GM23248 (cell line): ENCODE results near the gene CLIP4. TPM values are rescaled to one million over a fixed set of nuclear protein-coding genes. Genes with fewer than 3 reads are reported as not detected.

Source experiments
- DNase-seq: peaks from one replicate; pipeline ENCODE4 v3.0.0-alpha.2; 2015
- H2AFZ ChIP-seq: fragments of 200-600 bp; sonication (generic); 2 replicates; pipeline ENCODE4 v1.6.1; 2016; ENCODE audit warnings: antibody characterized with exemption
- H3F3A ChIP-seq: fragments of 200-600 bp; sonication (generic); 2 replicates; pipeline ENCODE4 v1.6.1; 2016; ENCODE audit warnings: mild to moderate bottlenecking, antibody characterized with exemption, mixed run types; ENCODE audit not compliant: insufficient read depth
- H3K27ac ChIP-seq: fragments of 200-600 bp; sonication (generic); 2 replicates; pipeline ENCODE4 v1.5.1; 2016; ENCODE audit warnings: mild to moderate bottlenecking
- H3K27me3 ChIP-seq: fragments of 200-600 bp; sonication (generic); replicated peaks from 2 replicates; pipeline ENCODE4 v1.6.1; 2016; ENCODE audit warnings: mild to moderate bottlenecking; ENCODE audit not compliant: insufficient read depth
- H3K36me3 ChIP-seq: fragments of 200-600 bp; sonication (generic); 2 replicates; pipeline ENCODE4 v1.6.1; 2016; ENCODE audit warnings: low read depth, mild to moderate bottlenecking
- H3K4me1 ChIP-seq: fragments of 200-600 bp; sonication (generic); 2 replicates; pipeline ENCODE4 v1.6.1; 2016; ENCODE audit warnings: mild to moderate bottlenecking; ENCODE audit not compliant: insufficient read depth
- H3K4me2 ChIP-seq: fragments of 200-600 bp; sonication (generic); one replicate; pipeline ENCODE4 v1.6.1; 2016; ENCODE audit warnings: mild to moderate bottlenecking; ENCODE audit not compliant: unreplicated experiment
- H3K4me3 ChIP-seq: fragments of 200-600 bp; sonication (generic); 2 replicates; pipeline ENCODE4 v1.5.1; 2016; ENCODE audit warnings: mild to moderate bottlenecking
- H3K79me2 ChIP-seq: fragments of 200-600 bp; sonication (generic); 2 replicates; pipeline ENCODE4 v1.6.1; 2016; ENCODE audit warnings: mild to moderate bottlenecking; ENCODE audit not compliant: insufficient read depth
- H3K9ac ChIP-seq: fragments of 200-600 bp; sonication (generic); 2 replicates; pipeline ENCODE4 v1.6.1; 2016; ENCODE audit warnings: mild to moderate bottlenecking
- H3K9me2 ChIP-seq: fragments of 200-600 bp; sonication (generic); 2 replicates; pipeline ENCODE4 v1.6.1; 2016; ENCODE audit warnings: mixed run types, mild to moderate bottlenecking, moderate library complexity; ENCODE audit not compliant: insufficient read depth
- H3K9me3 ChIP-seq: fragments of 200-600 bp; sonication (generic); one replicate; pipeline ENCODE4 v1.6.1; 2017; ENCODE audit warnings: low read depth
- H4K20me1 ChIP-seq: fragments of 200-600 bp; sonication (generic); 2 replicates; pipeline ENCODE4 v1.6.0; 2016; ENCODE audit not compliant: insufficient read depth
- EZH2 ChIP-seq: fragments of 200-600 bp; sonication (generic); IDR thresholded peaks from 2 replicates; pipeline ENCODE4 v1.6.1; 2018; ENCODE audit warnings: antibody characterized with exemption, mild to moderate bottlenecking; ENCODE audit not compliant: insufficient read depth, poor library complexity, severe bottlenecking
- EZH2phosphoT487 ChIP-seq: fragments of 200-600 bp; sonication (generic); IDR thresholded peaks from 2 replicates; pipeline ENCODE4 v1.6.1; 2018; ENCODE audit warnings: antibody characterized with exemption, moderate library complexity, mild to moderate bottlenecking, low read depth; ENCODE audit not compliant: insufficient read depth
- WGBS, 2 experiments: methylation state at CpG; one replicate each; pipeline ENCODE4 v1.1.6; 2015 to 2017; ENCODE audit warnings: low lambda C conversion rate in 2 of 2, low coverage in 1 of 2; ENCODE audit errors: missing lambda C conversion rate in 2 of 2; 5-methylcytosine and 5-hydroxymethylcytosine counted together
- in situ Hi-C: fragments of 300-500 bp; cut with MboI; formaldehyde crosslinking; loops from 2 replicates; pipeline ENCODE4 v1.15.0; 2020
- polyA plus RNA-seq: library from polyadenylated mRNA; unstranded; fragments of >200 nt; fragmentation: Nextera tagmentation; extraction: Ambion mirVana; gene quantifications from 2 replicates; pipeline ENCODE4 v1.2.1, GENCODE V29; 2016
- total RNA-seq: library from RNA; depleted of rRNA; stranded (reverse); fragments of >200 nt; shearing (Covaris generic); gene quantifications from 2 replicates; pipeline ENCODE4 v1.2.3, GENCODE V29; 2014

Gene CLIP4
- total and polyA plus RNA-seq, 2 experiments from 2014 or later: 35.3 to 55.2 TPM

- Histone ChIP-seq H2AFZ (no peak overlapping the region), H3K36me3 (peaks cover 17% of the 10 kb centered on the region), H3K4me2 (no peak overlapping the region), H3K9me2 (no peaks in the 10 kb centered on the region), H3K9me3 (no peaks in the 10 kb centered on the region), H4K20me1 (no peaks in the 10 kb centered on the region), H3F3A (no peaks in the 10 kb centered on the region), H3K9ac (no peak overlapping the region), H3K4me1 (no peaks in the 10 kb centered on the region), H3K27ac (no peak overlapping the region), H3K27me3 (no peaks in the 10 kb centered on the region), H3K79me2 (peaks cover 14% of the 10 kb centered on the region), H3K4me3 (no peak overlapping the region)
- DNase-seq: no peak
- in situ Hi-C loops: no loop called here
- TF ChIP-seq EZH2 (no peak), EZH2phosphoT487 (no peak)
- 80 to 86% methylated on average over 3 of the region's 3 CpGs for whole genome bisulfite sequencing, 2 experiments
These were observed 31.0 kb downstream of the CLIP4 start for GRCh38 chr2:29146197-29146596.

GRCh38 chr2:29147963-29148362 is 32.7 kb downstream of the CLIP4 start:
- peaks cover 29% of the 10 kb centered on the region for H3K36me3 ChIP-seq

GRCh38 chr2:29154610-29155009 is 39.4 kb downstream of the CLIP4 start:
- Histone ChIP-seq H3K27me3 (no peaks in the 10 kb centered on the region), H3K27ac (no peak overlapping the region), H3K36me3 (peaks cover 72% of the 10 kb centered on the region), H3K4me2 (no peak overlapping the region), H4K20me1 (no peaks in the 10 kb centered on the region), H3K9ac (no peak overlapping the region), H3K79me2 (no peaks in the 10 kb centered on the region), H2AFZ (no peak overlapping the region), H3K4me1 (no peaks in the 10 kb centered on the region), H3K9me3 (no peaks in the 10 kb centered on the region), H3K9me2 (no peaks in the 10 kb centered on the region), H3K4me3 (no peak overlapping the region), H3F3A (no peaks in the 10 kb centered on the region)
- TF ChIP-seq EZH2phosphoT487 (no peak), EZH2 (no peak)
- DNase-seq: no peak
- in situ Hi-C loops: no loop called here
- 100% methylated on average over 2 of the region's 2 CpGs for WGBS, 2 experiments

More at GRCh38 chr2:29147963-29148362, 32.7 kb downstream of the CLIP4 start:
- Histone ChIP-seq H3K4me3 (no peak overlapping the region), H4K20me1 (no peaks in the 10 kb centered on the region), H3K4me1 (no peaks in the 10 kb centered on the region), H3F3A (no peaks in the 10 kb centered on the region), H2AFZ (no peak overlapping the region), H3K9ac (no peak overlapping the region), H3K27me3 (no peaks in the 10 kb centered on the region), H3K27ac (no peak overlapping the region), H3K79me2 (no peaks in the 10 kb centered on the region; the same call in 1 of the 2 replicates), H3K9me3 (no peaks in the 10 kb centered on the region), H3K9me2 (no peaks in the 10 kb centered on the region), H3K4me2 (no peak overlapping the region)
- in situ Hi-C loops: no loop called here
- DNase-seq: no peak
- 76 to 82% methylated on average over 3 of the region's 3 CpGs for WGBS, 2 experiments
- no peak for TF ChIP-seq EZH2phosphoT487
- TF ChIP-seq EZH2: no peak

GRCh38 chr2:29155578-29155977 is 40.4 kb downstream of the CLIP4 start:
- no peaks in the 10 kb centered on the region for H3K9me2 ChIP-seq
- H3K4me3 ChIP-seq: no peak overlapping the region
- H3K4me2 ChIP-seq: no peak overlapping the region
- no peak overlapping the region for H2AFZ ChIP-seq
- 89 to 90% methylated on average over 2 of the region's 2 CpGs for WGBS, 2 experiments
- no peak for DNase-seq
- in situ Hi-C loops: no loop called here
- no peak overlapping the region for H3K27ac ChIP-seq
- no peak overlapping the region for H3K9ac ChIP-seq
- TF ChIP-seq EZH2phosphoT487: no peak
- no peak for TF ChIP-seq EZH2
- no peaks in the 10 kb centered on the region for H3K4me1 ChIP-seq
- H3K36me3 ChIP-seq: peaks cover 79% of the 10 kb centered on the region
- H3K9me3 ChIP-seq: no peaks in the 10 kb centered on the region
- no peaks in the 10 kb centered on the region; the same call in 1 of the 2 replicates for H3F3A ChIP-seq
- H3K79me2 ChIP-seq: no peaks in the 10 kb centered on the region
- H4K20me1 ChIP-seq: no peaks in the 10 kb centered on the region
- no peaks in the 10 kb centered on the region for H3K27me3 ChIP-seq

GRCh38 chr2:29157131-29157530 is 41.9 kb downstream of the CLIP4 start:
- no peak for DNase-seq
- H3K4me2 ChIP-seq: no peak overlapping the region
- no peaks in the 10 kb centered on the region for H3K9me3 ChIP-seq
- no peaks in the 10 kb centered on the region for H3K9me2 ChIP-seq
- peaks cover 88% of the 10 kb centered on the region for H3K36me3 ChIP-seq
- H2AFZ ChIP-seq: no peak overlapping the region
- no peak overlapping the region for H3K27ac ChIP-seq
- 92 to 95% methylated on average over 4 of the region's 4 CpGs for whole genome bisulfite sequencing, 2 experiments
- in situ Hi-C loops: no loop called here
- no peak overlapping the region for H3K4me3 ChIP-seq
- H3K27me3 ChIP-seq: no peaks in the 10 kb centered on the region
- no peaks in the 10 kb centered on the region for H3K4me1 ChIP-seq
- no peaks in the 10 kb centered on the region; the same call in 1 of the 2 replicates for H3F3A ChIP-seq
- TF ChIP-seq EZH2: no peak
- no peak for TF ChIP-seq EZH2phosphoT487
- no peaks in the 10 kb centered on the region for H3K79me2 ChIP-seq
- no peak overlapping the region for H3K9ac ChIP-seq
- H4K20me1 ChIP-seq: no peaks in the 10 kb centered on the region
